ENCODE results near the gene PSTK.

PSTK gene

DNA sequence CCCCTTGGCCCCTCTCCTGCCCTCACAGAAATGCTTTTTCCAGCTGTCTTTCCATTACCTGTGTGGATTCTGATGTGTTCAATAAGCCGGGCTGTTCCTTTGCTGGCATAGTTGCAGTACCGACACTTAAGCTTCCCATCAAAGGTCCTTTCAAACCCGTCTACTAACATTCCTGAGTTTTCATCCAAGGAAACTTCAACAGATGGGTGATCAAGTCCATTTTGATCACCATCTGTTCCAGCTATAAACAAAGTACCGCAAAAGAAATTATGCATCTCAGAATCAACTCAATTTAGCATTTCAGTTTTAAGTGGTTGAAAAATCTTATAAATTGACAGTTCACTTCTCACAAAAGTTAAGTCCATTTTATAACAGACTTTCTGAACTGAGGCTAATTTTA lies 15.7 kb downstream of the PSTK start:
- Histone ChIP-seq H3K27me3 (ENCODE audit: control insufficient read depth in 1 of 2, insufficient read depth in 2 of 2, low read length in 2 of 2) (no peaks in the 10 kb centered on the region), H3K27ac (ENCODE audit: low read depth, low read length) (no peak overlapping the region), H3K4me1 (ENCODE audit: insufficient read depth, low read length) (peaks cover 5% of the 10 kb centered on the region), H3K9me3 (ENCODE audit: low read length) (no peaks in the 10 kb centered on the region), H3K9ac (ENCODE audit: low read length) (no peak overlapping the region), H3K4me3 (ENCODE audit: low read depth in 1 of 2, low read length in 2 of 2) (no peak overlapping the region), H3K36me3 (ENCODE audit: insufficient read depth, low read length) (peaks cover 46% of the 10 kb centered on the region)

DNA sequence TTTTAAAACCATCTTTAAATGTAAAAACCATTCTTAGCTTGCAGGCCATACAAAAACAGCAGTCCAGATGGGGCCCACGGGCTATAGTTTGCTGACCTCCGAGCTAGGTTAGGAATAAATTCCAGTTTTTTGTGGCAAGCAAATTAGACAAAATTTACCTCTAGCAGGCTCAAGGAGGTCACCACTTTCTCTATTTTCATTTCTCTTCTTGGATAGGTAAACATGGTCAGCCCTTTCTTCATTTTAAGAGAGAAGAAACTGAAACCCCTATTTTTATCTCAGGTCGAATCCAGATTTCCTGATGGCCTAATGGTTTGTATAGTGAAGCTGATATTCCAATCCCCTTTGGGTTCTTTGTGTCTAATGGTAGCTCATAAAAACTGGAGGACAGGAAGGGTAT lies 17.7 kb downstream of the PSTK start:
- Histone ChIP-seq H3K9ac (ENCODE audit: low read length) (no peak overlapping the region), H3K4me1 (ENCODE audit: insufficient read depth, low read length) (peaks cover 5% of the 10 kb centered on the region), H3K36me3 (ENCODE audit: insufficient read depth, low read length) (peaks cover 42% of the 10 kb centered on the region), H3K4me3 (ENCODE audit: low read depth in 1 of 2, low read length in 2 of 2) (no peak overlapping the region), H3K9me3 (ENCODE audit: low read length) (no peaks in the 10 kb centered on the region), H3K27me3 (ENCODE audit: control insufficient read depth in 1 of 2, insufficient read depth in 2 of 2, low read length in 2 of 2) (no peaks in the 10 kb centered on the region), H3K27ac (ENCODE audit: low read depth, low read length) (no peak overlapping the region)

- Histone ChIP-seq H3K27me3 (ENCODE audit: control insufficient read depth in 1 of 2, insufficient read depth in 2 of 2, low read length in 2 of 2) (no peaks in the 10 kb centered on the region), H3K9ac (ENCODE audit: low read length) (no peak overlapping the region), H3K27ac (ENCODE audit: low read depth, low read length) (no peak overlapping the region), H3K9me3 (ENCODE audit: low read length) (no peaks in the 10 kb centered on the region), H3K4me3 (ENCODE audit: low read depth in 1 of 2, low read length in 2 of 2) (no peak overlapping the region), H3K4me1 (ENCODE audit: insufficient read depth, low read length) (peaks cover 5% of the 10 kb centered on the region), H3K36me3 (ENCODE audit: insufficient read depth, low read length) (peaks cover 42% of the 10 kb centered on the region)
Observed at GRCh38 chr10:122998360-122998917, 18.2 kb downstream of the PSTK start.

DNA sequence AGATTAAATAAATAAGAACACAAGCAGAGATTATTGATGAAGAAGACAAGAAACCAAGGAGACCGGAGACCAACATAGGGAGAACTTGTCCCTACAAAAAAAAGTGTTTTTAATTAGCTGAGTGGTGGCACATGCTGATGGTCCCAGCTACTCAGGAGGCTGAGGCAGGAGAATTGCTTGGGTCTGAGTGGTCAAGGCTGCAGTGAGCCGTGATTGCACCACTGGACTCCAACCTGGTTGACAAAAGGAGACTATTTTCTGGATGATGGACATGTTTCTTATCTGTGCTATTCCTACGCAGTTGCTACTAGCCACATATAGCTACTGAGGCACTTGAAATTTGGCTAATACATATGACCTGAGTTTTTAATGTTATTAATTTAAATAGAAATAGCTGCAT lies 18.7 kb downstream of the PSTK start:
- Histone ChIP-seq H3K27me3 (ENCODE audit: control insufficient read depth in 1 of 2, insufficient read depth in 2 of 2, low read length in 2 of 2) (no peaks in the 10 kb centered on the region), H3K4me3 (ENCODE audit: low read depth in 1 of 2, low read length in 2 of 2) (no peak overlapping the region), H3K9ac (ENCODE audit: low read length) (no peak overlapping the region), H3K27ac (ENCODE audit: low read depth, low read length) (no peak overlapping the region), H3K4me1 (ENCODE audit: insufficient read depth, low read length) (peaks cover 5% of the 10 kb centered on the region), H3K9me3 (ENCODE audit: low read length) (no peaks in the 10 kb centered on the region), H3K36me3 (ENCODE audit: insufficient read depth, low read length) (peaks cover 37% of the 10 kb centered on the region)

DNA sequence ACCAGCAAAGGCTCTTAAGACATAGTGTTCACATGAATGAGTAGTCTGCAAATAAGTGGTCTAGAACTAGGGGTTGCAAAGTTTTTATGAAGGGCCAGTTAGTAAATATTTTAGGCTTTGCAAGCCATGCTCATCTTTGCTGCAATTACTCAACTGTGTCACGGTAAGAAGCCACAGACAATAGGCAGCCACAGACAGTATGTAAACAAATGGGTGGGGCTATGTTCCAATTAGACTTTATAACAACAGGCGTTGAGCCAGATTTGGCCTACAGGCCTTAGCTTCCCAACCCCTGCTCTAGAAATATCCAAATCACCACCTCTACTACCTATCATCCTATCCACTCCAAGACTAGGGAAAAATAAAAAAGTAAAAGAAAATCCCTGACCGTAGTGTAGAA lies 19.1 kb downstream of the PSTK start:
- Histone ChIP-seq H3K36me3 (ENCODE audit: insufficient read depth, low read length) (peaks cover 33% of the 10 kb centered on the region), H3K27me3 (ENCODE audit: control insufficient read depth in 1 of 2, insufficient read depth in 2 of 2, low read length in 2 of 2) (no peaks in the 10 kb centered on the region), H3K27ac (ENCODE audit: low read depth, low read length) (no peak overlapping the region), H3K4me3 (ENCODE audit: low read depth in 1 of 2, low read length in 2 of 2) (no peak overlapping the region), H3K4me1 (ENCODE audit: insufficient read depth, low read length) (peaks cover 5% of the 10 kb centered on the region), H3K9ac (ENCODE audit: low read length) (no peak overlapping the region), H3K9me3 (ENCODE audit: low read length) (no peaks in the 10 kb centered on the region)

DNA sequence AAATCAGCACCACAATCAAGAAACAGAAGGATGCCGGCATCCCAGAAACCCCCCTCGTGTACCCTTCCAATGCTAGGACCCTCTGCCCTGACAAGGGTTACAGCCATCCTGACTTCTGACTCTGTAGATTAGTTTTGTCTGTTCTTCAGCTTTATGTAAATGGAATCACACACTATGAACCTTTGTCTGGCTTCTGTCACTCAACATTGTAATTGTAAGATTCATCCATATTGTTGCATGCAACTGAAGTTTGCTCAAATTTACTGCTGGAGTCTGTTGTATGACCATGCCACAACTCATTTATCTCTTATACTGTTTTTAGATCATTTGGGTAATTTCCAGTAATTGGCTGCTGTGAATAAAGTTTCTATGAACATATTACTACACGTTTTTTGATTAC lies 20.0 kb downstream of the PSTK start:
- Histone ChIP-seq H3K9me3 (ENCODE audit: low read length) (no peaks in the 10 kb centered on the region), H3K36me3 (ENCODE audit: insufficient read depth, low read length) (peaks cover 29% of the 10 kb centered on the region), H3K4me1 (ENCODE audit: insufficient read depth, low read length) (peaks cover 5% of the 10 kb centered on the region)

DNA sequence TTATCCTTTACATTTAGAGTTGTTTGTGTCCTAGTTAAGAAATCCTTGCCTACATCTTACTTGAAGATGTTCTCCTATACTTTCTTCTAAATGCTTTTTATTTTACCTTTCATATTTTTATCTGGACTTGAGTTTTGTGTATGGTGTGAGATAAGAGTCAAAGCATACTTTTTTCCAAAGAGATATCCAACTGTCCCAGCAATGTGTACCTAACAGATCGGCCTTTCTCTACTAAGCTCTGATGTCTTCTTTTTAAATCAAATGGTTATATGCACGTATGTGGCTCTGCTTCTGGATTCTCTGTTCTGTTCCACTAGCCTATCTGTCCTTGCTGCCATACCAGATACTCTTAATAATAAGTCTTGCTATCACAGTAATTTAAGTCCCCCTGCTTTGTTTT lies 21.2 kb downstream of the PSTK start:
- H3K9me3 ChIP-seq (ENCODE audit: low read length), result no peaks in the 10 kb centered on the region
- H3K36me3 ChIP-seq (ENCODE audit: insufficient read depth, low read length), result peaks cover 18% of the 10 kb centered on the region
- H3K4me3 ChIP-seq (ENCODE audit: low read depth in 1 of 2, low read length in 2 of 2), result no peak overlapping the region
- H3K4me1 ChIP-seq (ENCODE audit: insufficient read depth, low read length), result peaks cover 8% of the 10 kb centered on the region
- no peaks in the 10 kb centered on the region for H3K27me3 ChIP-seq (ENCODE audit: control insufficient read depth in 1 of 2, insufficient read depth in 2 of 2, low read length in 2 of 2)
- H3K27ac ChIP-seq (ENCODE audit: low read depth, low read length), result no peak overlapping the region
- no peak overlapping the region for H3K9ac ChIP-seq (ENCODE audit: low read length)

More for the DNA sequence above, 20.0 kb downstream of the PSTK start:
- Histone ChIP-seq H3K4me3 (ENCODE audit: low read depth in 1 of 2, low read length in 2 of 2) (no peak overlapping the region), H3K27me3 (ENCODE audit: control insufficient read depth in 1 of 2, insufficient read depth in 2 of 2, low read length in 2 of 2) (no peaks in the 10 kb centered on the region), H3K9ac (ENCODE audit: low read length) (no peak overlapping the region), H3K27ac (ENCODE audit: low read depth, low read length) (no peak overlapping the region)

GRCh38 chr10:123004298-123004697 lies 24.1 kb downstream of the PSTK start:
- Histone ChIP-seq H3K4me3 (ENCODE audit: low read depth in 1 of 2, low read length in 2 of 2) (no peak overlapping the region), H3K9me3 (ENCODE audit: low read length) (no peaks in the 10 kb centered on the region), H3K9ac (ENCODE audit: low read length) (no peak overlapping the region), H3K27ac (ENCODE audit: low read depth, low read length) (no peak overlapping the region), H3K27me3 (ENCODE audit: control insufficient read depth in 1 of 2, insufficient read depth in 2 of 2, low read length in 2 of 2) (no peaks in the 10 kb centered on the region), H3K4me1 (ENCODE audit: insufficient read depth, low read length) (peaks cover 22% of the 10 kb centered on the region), H3K36me3 (ENCODE audit: insufficient read depth, low read length) (no peaks in the 10 kb centered on the region)

GRCh38 chr10:123007558-123008354 lies 27.6 kb downstream of the PSTK start:
- Histone ChIP-seq H3K9me3 (ENCODE audit: low read length) (no peaks in the 10 kb centered on the region), H3K4me1 (ENCODE audit: insufficient read depth, low read length) (peaks cover 28% of the 10 kb centered on the region), H3K4me3 (ENCODE audit: low read depth in 1 of 2, low read length in 2 of 2) (peak overlapping the region; percentile 92 to 98), H3K9ac (ENCODE audit: low read length) (peak overlapping the region; percentile 83), H3K36me3 (ENCODE audit: insufficient read depth, low read length) (no peaks in the 10 kb centered on the region), H3K27ac (ENCODE audit: low read depth, low read length) (peak overlapping the region; percentile 83), H3K27me3 (ENCODE audit: control insufficient read depth in 1 of 2, insufficient read depth in 2 of 2, low read length in 2 of 2) (no peaks in the 10 kb centered on the region)

DNA sequence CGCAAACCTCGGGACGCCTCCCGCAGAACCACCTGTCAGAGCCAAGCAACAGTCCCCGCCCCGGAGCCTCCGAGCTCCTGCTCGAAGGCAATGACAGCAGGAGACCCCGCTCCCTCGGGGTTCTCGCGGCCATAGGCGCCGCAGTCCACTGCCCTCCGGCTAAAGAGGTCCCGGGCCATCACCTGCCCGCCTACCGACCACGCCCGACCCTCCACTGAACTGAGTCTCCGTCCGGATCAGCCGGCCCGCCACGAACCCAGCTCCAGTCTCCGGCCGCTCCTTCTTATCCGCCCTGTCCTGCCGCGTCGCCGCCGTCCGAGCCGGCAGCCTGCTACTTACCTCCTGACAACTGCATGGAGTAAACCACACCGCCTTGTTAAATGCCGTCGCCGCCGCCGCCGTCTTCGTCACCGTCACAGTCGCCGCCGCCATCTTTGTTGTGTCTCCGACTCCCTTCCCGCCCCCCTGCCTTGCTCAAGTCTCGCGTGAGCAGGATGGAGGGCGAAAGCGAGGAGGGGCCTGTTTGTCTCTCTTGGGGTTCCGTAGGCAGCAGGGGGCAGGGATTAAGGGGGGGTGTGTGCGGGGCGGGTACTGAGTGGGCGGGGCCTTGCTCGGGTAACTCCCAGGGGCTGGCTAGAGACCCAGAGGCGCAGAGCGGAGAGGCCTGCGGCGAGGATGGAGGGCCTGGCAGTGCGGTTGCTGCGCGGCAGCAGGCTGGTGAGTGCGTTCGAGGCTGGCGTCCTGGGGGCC lies 28.3 kb downstream of the PSTK start, which contains the start of the genes ACADSB and IKZF5:
Gene ACADSB, plus strand, starts transcription at position 652 of the 750 bp plus-strand sequence. Its CDS starts 24 bp downstream, at position 676.
Gene IKZF5, minus strand, starts transcription at position 441 of the 750 bp plus-strand sequence. CDS start 10,170 bp downstream, outside the sequence.
- no peaks in the 10 kb centered on the region for H3K27me3 ChIP-seq (ENCODE audit: control insufficient read depth in 1 of 2, insufficient read depth in 2 of 2, low read length in 2 of 2)
- H3K36me3 ChIP-seq (ENCODE audit: insufficient read depth, low read length), result no peaks in the 10 kb centered on the region
- peaks cover 28% of the 10 kb centered on the region for H3K4me1 ChIP-seq (ENCODE audit: insufficient read depth, low read length)
- peak within 1 kb of the TSS; percentile 83 for H3K27ac ChIP-seq (ENCODE audit: low read depth, low read length)
- peak within 1 kb of the TSS; percentile 92 to 98 for H3K4me3 ChIP-seq (ENCODE audit: low read depth in 1 of 2, low read length in 2 of 2)
- H3K9me3 ChIP-seq (ENCODE audit: low read length), result no peaks in the 10 kb centered on the region
- peak within 1 kb of the TSS; percentile 87 for H3K9ac ChIP-seq (ENCODE audit: low read length)

DNA sequence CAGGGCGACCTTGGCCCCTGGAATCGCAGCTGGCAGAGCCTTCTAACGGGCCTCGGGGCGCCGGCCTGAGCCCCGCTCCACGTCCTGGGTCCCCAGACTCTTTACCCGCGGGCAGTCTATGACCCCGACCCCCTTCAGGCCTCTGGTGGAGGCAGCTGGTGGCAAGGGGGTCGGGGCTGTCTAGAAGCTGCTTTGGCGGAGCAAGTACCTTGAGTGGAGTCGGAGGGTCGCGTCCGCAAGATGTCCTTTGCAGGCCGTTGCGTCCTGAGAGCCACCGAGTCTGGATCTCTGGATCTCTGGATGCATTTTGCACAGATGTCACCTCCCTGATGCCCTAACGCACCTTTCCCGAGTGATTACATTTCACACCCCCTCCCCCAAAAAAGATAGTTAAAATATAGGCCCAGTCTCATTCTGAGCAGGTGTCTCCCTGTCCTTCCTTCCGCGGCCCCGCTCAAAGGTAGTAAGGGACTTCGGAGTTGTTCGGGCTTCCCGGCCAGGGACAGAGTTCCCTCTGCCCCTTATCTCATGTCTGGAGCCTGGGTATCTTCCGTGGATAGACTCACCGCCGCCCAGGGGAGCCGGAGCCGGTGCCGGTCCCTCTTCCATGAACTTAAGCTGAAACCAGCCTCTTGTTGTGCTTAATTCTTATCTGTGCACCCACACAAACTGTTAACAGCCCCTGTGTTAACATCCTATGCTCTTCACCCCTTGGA lies 29.1 kb downstream of the PSTK start:
- peak overlapping the region; percentile 87 for H3K9ac ChIP-seq (ENCODE audit: low read length)
- H3K27me3 ChIP-seq (ENCODE audit: control insufficient read depth in 1 of 2, insufficient read depth in 2 of 2, low read length in 2 of 2), result no peaks in the 10 kb centered on the region
- no peaks in the 10 kb centered on the region for H3K9me3 ChIP-seq (ENCODE audit: low read length)
- H3K4me1 ChIP-seq (ENCODE audit: insufficient read depth, low read length), result peaks cover 28% of the 10 kb centered on the region
- peak overlapping the region; percentile 69 for H3K27ac ChIP-seq (ENCODE audit: low read depth, low read length)
- no peaks in the 10 kb centered on the region for H3K36me3 ChIP-seq (ENCODE audit: insufficient read depth, low read length)
- H3K4me3 ChIP-seq (ENCODE audit: low read depth in 1 of 2, low read length in 2 of 2), result peak overlapping the region; percentile 59 to 96

Data from muscle layer of colon (tissue), 2 donors.